GM21423 (cell line): Measurements from ENCODE around the gene INTS12.

Source experiments
- ATAC-seq: cut with Tn5 transposase; IDR thresholded peaks from one replicate; pipeline ENCODE4 v1.9.1; 2021; ENCODE audit warnings: mild to moderate bottlenecking, moderate library complexity; ENCODE audit not compliant: unreplicated experiment

Gene INTS12

DNA sequence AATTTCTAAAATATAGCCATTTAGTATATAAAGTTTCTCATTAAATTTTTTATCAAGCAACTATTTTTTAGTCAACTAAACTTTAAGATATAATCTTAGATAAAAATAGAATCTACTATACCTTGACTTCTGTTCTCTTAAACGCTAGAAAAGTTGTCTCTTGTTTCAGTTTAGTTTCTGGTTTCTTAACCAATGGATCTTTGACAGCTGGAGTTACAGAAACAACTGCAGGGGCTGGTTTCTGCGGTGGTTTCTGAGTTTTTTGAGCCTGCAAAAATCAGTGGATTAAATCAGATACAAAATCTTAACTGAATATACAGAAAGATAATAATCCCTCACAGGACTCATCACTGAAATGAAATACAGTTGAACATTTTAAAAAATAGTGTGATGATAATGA is 21.9 kb downstream of the INTS12 start:
- no peak for ATAC-seq

DNA sequence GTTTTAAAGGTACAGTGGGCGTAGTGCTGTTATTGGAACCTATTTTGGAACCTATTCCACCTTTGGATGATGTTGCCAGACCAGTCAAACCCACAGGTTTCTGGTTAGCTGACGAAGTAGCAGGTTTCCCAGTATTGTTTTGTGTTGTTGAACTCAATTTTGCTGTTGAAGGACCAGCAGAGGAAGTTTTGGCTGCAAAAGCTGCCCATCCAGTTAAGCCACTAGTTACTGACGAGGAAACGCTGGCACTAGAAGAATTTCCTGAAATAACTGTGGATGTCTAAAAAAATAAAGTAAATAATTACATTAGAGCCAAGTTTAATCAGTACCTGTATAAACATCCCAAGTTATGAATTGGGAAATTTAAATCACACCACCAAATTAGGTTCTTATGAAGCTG is 25.5 kb downstream of the INTS12 start:
- ATAC-seq = no peak

DNA sequence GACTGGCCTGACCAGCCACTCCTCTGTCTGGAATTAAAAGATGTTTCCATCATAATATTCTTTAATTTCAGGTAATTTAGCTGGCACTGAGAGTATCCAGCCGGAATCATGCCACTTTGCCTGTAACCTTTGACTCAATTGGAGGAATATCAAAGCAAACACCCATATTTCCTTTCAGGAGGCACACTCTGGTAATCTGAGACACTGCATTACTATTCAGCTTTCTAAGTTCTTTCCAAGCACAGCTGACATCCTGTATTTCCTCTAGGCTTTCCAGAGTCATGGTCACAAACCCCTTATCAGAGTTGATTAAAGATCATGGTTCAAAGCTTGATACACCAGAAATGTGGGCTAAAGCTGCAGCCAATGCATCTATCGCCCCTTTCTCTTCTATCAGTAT is 29.3 kb downstream of the INTS12 start:
- ATAC-seq = no peak

DNA sequence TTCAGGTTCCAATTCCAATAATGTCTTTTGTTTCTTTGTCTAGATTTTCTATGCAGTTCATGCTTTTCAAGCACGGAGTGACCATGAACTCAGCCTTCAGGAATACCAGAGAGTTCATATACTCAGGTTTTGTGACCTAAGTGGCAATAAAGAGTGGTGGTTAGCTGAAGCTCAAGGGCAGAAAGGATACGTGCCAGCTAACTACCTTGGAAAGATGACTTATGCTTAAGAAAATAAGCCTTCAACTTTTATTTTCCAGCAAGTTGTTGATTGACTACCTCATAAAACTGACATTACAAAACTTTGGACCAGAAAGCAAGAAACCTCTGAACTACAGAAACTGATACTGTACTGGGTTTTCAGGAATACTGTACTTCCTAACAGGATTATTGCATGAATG is 30.8 kb downstream of the INTS12 start:
- no peak for ATAC-seq

DNA sequence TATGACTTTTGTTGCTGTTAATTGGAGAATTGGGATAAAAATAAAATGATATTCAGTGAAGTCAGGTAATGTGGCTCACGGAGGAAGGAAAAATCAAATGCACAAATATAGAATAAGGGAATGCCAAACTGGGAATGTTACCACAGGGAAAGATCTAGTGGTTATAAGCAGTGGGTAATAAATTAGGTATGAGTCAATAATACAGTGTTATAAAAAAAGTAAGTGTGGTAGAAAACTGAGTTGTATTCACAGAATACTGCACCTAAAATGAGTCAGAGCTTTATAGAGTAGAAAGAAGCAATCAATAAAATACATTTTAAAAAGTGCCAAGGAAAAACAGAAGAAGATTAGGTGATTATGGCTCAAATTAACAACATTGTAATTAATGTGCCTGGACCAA is 34.5 kb downstream of the INTS12 start:
- ATAC-seq = no peak

DNA sequence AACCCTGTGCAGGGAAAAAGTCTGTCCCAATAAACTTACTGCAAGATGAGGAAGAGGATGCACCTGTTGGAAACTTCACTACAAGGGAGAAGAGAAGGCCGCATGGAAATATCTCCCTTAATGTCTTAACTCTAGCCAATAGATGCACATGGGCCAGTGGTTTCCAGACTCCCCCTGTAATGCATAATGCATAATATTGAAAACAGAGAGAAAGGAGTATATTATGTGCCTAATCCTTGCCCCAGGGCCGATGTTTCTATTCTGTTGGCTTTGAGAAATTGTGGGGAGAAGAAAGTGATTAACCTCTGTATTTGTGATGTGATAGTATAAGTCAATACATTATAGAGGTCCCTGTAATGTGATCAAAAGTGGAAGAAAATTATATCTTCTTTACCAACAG is 37.2 kb downstream of the INTS12 start:
- no peak for ATAC-seq

DNA sequence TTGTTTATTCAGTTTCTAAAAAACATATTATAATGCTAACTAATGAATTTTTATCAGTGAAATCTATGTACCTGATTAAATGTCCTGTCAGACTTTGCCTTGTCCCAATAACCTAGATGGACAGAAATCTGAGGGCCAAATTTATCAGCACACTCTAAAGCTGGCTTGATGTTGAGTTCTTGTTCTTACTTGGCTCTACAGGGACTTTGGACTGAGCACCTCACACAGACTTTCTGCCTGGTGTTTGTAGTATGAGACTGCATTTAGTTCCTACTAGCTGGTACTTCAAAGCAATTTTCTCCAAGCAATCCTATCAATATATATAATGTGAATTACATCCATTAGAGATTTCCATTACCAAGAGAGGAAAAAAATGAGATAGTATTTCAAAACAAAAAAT is 37.8 kb downstream of the INTS12 start:
- ATAC-seq = no peak

DNA sequence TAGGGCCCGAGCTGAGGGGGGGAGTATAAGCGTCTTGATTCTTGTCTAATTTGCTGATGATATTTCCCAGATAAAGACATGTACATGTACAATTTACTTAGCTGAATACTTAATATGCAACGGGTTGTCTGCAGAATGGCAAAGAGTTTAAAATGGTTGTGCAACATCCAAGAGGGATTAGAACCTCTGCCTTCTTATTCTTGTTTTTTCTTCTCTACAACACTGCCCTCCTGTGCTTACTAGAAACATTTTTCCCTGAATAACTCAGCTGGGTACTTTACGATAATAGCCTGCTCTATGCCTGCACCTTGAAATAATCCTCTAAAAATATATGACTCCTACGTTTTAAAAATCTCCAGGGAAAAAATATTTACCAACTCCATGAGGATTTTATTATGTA is 41.8 kb downstream of the INTS12 start:
- ATAC-seq = peak; percentile 64

DNA sequence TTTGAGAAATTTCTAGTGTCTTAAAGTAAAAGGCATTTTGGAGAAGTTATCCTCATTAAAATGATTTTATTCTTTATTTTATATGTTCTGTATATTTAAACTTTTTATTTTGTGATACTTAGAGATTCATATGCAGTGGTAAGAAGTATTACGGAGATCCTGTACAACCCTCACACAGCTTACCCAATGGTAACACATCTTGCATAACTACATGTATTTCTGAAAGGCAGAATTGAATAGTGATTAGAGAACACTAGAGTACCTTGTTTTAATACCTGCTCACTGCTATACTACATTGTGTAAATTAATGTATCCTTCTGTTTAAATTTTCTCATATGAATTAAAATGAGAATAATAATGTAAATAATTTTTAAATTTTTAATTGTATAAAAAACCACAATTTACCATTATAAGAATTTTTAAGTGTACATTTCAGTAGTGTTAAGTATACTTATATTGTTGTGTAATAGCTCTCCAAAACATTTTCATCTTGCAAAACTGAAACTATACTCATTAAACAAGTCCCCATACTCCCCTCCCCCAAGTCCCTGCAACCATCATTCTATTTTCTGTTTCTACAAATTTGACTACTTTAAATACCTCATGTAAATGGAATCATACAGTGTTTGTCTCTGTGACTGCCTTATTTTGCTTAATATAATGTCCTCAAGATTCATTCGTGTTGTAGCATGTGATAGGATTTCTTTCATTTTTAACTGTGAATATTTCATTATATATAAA is 45.4 kb downstream of the INTS12 start:
- no peak for ATAC-seq

DNA sequence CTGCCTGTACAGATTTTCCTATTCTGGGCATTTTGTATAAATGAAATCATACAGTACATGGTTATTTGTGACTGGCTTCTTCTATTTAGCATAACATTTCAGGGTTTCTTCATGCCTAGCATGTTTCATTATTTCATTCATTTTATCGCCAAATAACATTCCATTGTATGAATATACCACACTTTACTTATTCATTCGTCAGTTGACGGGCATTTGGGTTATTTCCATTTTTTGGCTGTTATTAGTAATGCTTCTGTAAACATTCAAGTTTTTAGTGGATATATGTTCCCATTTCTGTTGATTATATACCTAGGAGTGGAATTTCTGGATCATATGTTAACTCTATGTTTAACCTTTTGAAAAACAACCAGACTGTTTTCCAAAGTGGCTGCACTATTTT is 47.5 kb downstream of the INTS12 start:
- ATAC-seq = no peak

DNA sequence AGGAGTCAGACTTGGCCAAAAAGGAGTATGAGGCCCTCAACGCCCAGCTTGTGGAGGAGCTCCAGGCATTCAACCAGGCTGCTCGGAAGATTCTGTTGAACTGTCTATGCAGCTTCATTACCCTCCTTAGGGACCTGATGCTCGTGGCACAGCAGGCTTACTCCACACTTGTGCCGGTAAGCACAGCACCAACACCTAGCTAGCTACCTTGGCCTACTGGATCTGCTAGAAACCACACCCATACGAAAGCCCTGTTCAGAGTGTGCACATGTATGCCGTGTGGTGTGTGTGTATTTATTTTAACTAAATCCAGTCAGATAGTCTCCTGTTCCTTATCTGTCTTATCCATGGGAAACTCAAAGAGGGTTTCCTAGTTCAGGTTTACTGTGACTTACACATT is 49.3 kb downstream of the INTS12 start:
- no peak for ATAC-seq

DNA sequence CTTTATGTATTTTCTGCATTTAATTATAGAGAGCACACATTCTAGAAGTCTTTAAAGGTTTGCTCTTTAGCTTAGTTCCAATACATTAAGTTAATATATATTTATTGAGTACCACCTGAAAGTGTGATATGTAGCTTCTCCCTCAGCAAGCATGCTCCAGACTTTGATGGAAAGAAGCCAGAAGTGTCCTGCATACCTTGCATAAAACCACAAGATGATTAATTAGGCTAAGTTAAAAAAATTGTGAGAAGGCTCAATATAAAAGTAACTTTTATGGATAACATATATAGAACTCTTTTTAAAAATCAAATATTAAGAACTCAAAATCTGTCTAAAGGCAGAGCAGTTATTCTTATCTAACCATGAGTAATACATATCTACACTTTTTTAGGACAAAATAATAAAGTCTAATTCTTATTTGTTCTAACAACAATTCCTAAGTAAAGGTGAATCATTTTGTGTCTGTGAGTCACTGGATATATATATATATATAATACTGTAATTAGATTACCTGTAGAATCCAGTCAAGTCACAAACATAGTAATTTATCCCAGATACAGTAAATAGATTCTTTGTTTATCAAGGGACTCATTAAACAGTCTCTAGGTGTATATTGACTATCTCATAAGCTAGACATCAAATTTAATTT is 51.2 kb downstream of the INTS12 start:
- ATAC-seq = no peak

DNA sequence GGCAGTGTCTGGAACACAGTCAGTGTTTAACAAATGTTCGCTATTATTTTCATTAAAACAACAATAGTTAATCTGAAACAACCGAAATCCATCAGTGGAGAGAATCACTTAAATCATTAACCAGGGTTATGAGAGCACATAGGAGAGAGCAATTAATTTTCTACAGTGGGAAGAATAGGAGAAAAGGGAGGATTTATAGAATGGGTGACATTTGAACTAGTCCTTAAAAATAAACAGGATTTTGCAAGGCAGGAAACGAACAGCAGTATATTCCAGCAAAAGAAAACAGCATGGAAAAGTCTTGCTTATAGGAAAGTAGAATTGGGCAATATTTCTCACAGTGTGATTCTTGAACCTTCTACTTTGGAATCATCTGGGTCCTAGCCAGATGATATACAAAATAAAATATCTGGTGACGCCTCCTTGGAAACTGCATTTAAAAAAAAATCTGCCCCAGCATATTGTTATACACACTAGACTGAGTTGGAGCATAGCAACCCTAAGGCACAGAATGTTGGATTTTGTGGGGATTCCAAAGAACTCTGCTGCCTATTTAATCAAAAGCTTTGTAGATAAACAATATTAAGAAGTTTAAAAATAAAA is 56.1 kb downstream of the INTS12 start:
- no peak for ATAC-seq

DNA sequence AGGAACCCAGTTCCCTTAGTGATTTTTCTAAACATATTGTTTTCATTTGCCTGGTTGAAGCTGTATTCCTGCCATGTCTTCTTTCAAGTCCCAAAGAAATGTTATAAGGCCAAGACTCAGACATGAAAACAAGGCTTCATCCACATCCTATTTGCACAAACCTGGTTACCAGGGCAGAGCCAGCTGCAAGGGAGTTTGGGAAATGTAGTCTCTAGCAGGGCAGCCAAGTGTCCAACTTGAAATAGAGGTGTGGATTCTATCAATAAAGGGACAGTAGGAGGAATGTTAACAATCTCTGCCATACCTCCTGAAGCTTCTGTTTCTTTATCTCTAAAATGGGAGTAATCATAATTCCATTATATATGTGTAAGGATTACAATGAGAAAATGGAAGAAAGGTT is 56.6 kb downstream of the INTS12 start:
- no peak for ATAC-seq

DNA sequence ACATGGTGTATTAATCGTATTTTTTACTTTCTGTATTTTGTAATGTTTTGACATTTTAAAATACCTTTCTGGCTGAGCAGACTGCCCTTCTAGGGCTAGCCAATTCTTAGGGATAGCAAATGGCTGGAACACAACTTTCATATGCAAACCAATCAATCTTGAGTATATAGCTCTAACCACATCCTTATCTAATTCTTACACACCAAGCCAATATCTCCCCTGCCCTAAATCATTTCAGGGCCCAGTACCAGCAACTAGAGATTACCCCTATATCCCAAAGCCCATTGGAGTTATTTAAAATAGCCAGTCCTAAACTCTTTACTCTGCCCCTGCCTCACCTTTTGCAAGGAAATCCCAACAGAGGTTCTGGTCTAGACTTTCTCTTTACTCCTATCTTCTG is 58.3 kb downstream of the INTS12 start:
- no peak for ATAC-seq

DNA sequence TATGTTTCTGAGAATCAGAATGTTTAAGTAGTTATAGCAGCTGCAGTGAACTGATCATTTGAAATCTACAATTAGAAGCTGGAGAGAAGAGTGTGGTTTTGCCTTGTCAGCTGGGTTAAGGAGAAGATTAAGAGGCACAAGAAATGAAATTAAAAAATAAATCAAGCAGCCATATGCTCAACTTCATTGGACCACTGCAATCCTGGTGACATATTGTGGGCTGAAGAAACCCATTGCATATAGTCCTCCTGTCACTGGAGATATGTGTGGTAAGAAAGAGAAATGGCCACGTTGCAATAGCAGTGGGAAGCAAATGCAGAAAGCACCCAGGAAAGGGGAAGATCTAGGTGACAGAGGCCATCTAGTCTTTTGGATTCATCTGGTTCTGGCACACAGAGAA is 63.0 kb downstream of the INTS12 start:
- ATAC-seq = no peak

DNA sequence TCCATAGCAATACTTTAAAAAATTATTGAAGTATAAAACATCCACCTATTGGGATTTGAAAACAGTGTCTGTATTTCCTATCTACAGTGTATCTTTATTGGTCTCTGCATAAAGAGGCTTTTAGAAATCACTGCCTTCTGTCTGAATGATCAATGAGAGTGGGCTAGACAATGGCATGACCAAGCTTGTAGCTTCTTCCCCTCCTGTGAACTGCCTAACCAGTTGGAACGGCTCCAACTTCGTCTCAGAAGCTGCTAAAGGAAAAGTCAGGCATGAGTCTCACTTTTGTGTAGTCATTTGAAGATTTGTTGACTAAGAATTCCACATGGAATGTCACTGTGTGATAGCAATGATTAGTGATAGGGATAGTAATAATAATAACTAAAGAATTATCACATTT is 64.2 kb downstream of the INTS12 start:
- no peak for ATAC-seq

DNA sequence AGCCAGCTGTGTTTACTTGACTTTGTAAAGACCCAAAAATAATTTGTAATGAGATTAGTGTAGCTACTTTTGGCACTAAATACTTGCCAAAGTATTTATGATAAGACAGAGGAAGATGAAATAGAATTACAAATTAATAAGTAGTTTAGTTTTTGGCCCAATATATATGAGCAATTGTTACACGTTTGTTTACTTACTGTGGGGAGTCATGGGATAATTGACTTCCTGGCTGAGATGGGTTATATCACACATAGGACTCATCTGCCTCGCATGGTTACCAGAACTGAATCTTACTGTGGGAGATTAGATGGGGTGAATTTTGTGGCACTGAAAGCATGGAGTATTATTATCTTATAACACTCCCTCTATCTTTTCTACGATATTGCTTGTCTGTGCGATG is 66.6 kb downstream of the INTS12 start:
- ATAC-seq = no peak

DNA sequence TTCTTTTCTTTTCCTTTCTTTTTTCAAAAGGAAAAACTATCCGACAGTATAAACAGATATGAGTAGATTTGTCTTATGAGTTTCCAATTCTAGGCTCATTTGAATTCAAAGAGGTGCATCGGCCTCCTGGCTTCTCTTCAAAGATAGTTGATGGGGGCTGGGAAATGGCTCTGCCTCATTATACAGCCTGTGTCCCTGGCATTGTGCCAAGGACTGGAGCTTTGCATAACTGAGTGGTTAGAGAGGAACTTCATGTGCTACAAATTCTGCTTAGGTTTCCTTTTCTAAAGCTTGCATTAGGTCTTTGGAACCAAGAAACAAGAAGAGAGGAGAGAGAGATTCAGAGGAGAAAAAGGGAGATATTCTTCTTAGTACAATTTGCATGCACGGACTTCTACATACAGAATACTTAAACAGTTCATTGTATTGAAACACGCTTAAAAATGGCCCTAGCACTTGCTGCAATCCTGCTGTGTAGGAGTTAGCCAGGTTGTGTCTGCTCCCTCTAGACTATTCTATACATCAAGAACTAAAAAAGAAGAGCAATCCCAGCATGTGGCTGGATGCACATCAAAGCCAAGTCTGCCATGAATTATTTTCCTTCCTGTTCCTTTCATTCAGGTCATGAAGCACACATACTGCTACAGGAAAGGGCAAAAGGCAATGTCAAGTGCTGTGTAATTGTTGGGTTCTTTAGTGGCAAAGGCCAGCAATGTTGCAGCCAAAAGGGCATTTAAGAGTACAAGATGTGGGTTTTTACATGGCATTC is 70.9 kb downstream of the INTS12 start:
- peak; percentile 83 for ATAC-seq

DNA sequence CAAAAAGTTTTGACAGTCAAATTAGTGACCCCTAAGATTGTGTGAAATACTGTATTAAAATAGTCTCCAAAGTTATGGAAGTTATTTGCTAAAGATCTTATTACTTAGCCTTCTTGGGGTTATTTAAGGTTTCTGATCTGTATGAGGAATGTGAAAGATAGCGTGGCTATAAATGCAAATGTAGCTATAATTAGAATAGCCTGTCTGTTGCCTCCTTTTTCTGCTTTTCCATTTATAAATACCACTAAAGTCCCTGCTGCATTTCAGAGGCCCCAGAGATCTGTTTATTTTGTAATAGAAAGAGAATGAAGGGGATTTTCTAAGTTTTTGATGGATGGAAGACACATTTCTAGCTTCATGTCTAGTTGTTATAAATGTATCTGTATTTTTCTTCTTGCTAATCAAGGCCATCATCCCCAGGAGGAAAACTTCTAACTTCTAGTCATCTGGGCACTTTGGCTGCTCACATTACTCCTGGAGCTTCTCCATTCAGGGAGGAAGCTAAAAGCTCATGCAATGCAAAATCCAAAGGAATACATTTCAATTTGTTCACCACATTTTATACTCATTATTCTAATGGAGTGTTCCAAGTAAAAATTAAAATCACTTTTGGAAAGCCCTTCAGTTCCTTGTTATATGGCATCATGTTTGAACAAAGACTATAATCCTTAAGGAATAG is 73.9 kb downstream of the INTS12 start:
- ATAC-seq = no peak

DNA sequence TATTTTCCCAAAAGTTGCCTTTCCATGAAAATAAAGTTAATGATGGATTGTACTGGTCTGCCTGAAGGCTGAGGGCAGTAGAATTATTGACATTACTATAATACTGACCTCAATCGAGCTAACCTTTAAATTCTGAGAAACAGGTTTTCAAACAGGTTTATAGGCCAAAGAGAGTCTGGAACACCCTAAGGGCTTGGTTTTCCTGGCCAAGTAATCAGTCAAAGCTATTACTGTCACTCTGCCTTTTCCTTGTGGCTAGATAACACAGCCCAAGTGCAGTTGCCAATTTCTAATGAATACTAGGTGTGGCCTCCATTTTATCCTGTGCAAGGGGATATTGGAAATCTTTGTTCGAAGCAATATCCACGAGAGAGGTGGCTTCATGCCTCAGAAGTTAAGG is 75.2 kb downstream of the INTS12 start:
- no peak for ATAC-seq
